ENCODE data around the gene PRR29.

Gene PRR29

GRCh38 chr17:63988741-63989621 lies 9.2 kb upstream of the PRR29 start:
- DNase-seq, result no peak
- TF ChIP-seq CTCF (IDR thresholded peaks at IDR 0.05), result no peak
- Histone ChIP-seq H3K36me3 (no peaks in the 10 kb centered on the region), H3K9me3 (no peaks in the 10 kb centered on the region), H3K27ac (no peak overlapping the region), H3K27me3 (peaks cover 0 to 48% of the 10 kb centered on the region in 2 donors), H3K4me3 (no peak overlapping the region), H3K4me1 (peaks cover 0 to 28% (median 14%) of the 10 kb centered on the region in 4 donors)
- intact Hi-C loops (cut with DNase I; ENCODE audit: low total_unique reads), result no loop called here

- intact Hi-C loops (cut with DNase I; ENCODE audit: low total_unique reads), result no loop called here
Measured at GRCh38 chr17:63989622-63990345, 8.4 kb upstream of the PRR29 start.

DNA sequence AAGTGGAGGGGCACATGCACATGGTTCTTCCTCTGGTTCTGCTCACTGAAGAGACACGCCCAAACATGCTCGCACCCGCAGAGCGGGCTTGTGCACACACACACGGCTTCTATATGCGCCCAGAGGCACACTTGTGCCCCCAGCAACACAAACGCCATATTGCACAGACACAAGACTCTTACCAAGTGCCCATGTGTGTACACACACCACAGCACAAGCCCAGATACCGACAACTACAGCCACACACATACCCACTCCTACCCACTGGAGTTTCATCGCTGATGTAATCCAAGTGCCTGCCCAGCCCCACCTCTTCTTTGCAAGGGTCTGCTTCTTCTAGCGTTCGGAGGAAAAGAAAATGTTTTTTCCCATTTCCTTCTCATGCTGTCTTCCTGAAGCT lies 6.5 kb upstream of the PRR29 start:
- Histone ChIP-seq H3K27me3 (peaks cover 0 to 60% of the 10 kb centered on the region in 2 donors), H3K27ac (no peak overlapping the region), H3K36me3 (no peaks in the 10 kb centered on the region), H3K4me1 (peaks cover 0 to 14% (median 2%) of the 10 kb centered on the region in 4 donors), H3K9me3 (no peaks in the 10 kb centered on the region), H3K4me3 (no peak overlapping the region)
- no peak for TF ChIP-seq CTCF (IDR thresholded peaks at IDR 0.05)
- intact Hi-C loops (cut with DNase I; ENCODE audit: low total_unique reads), result no loop called here
- DNase-seq, result peak in 1 of 2 donors; percentile 25

More at GRCh38 chr17:63989622-63990345, 8.4 kb upstream of the PRR29 start:
- Histone ChIP-seq H3K4me1 (peaks cover 0 to 21% (median 8%) of the 10 kb centered on the region in 4 donors), H3K27me3 (peaks cover 0 to 48% of the 10 kb centered on the region in 2 donors), H3K9me3 (no peaks in the 10 kb centered on the region), H3K36me3 (no peaks in the 10 kb centered on the region), H3K27ac (no peak overlapping the region), H3K4me3 (no peak overlapping the region)
- no peak for TF ChIP-seq CTCF (IDR thresholded peaks at IDR 0.05)
- DNase-seq, result no peak

GRCh38 chr17:63993368-63993985 lies 4.7 kb upstream of the PRR29 start:
- H3K4me3 ChIP-seq, result no peak overlapping the region
- DNase-seq, result no peak
- H3K27me3 ChIP-seq, result peaks cover 0 to 71% of the 10 kb centered on the region in 2 donors
- no peak for TF ChIP-seq CTCF (IDR thresholded peaks at IDR 0.05)
- no peaks in the 10 kb centered on the region for H3K36me3 ChIP-seq
- no peaks in the 10 kb centered on the region for H3K9me3 ChIP-seq
- no peak overlapping the region for H3K27ac ChIP-seq
- intact Hi-C loops (cut with DNase I; ENCODE audit: low total_unique reads), result no loop called here
- H3K4me1 ChIP-seq, result peaks cover 0 to 20% (median 10%) of the 10 kb centered on the region in 4 donors

DNA sequence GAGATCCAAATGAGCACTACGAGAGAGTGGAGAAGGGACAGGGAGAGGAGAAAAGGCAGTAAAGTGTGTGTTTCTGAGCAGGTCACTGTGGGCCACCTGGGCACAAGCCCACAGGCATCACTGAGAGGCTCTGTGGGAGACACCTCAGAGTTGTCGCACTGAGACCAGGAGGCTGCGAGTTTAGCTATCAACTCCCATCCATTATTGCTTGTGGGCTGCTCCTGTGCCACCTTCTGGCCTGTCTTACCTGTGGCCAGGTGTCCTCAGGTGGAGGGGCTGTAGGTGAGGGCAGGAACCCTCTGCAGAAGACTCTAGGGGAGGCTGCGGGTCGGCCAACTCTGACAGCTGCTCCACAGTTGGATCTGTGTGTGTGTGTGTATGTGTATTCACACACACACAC lies 2.5 kb upstream of the PRR29 start:
- Histone ChIP-seq H3K4me3 (no peak overlapping the region), H3K9me3 (no peaks in the 10 kb centered on the region), H3K27me3 (peaks cover 0 to 71% of the 10 kb centered on the region in 2 donors), H3K27ac (no peak overlapping the region), H3K4me1 (peaks cover 0 to 21% (median 13%) of the 10 kb centered on the region in 4 donors), H3K36me3 (no peaks in the 10 kb centered on the region)
- intact Hi-C loops (cut with DNase I; ENCODE audit: low total_unique reads), result loop anchor here (5.0 kb wide), 1 partner anchor 1762 kb away; no protein-coding TSS in a partner anchor
- no peak for TF ChIP-seq CTCF (IDR thresholded peaks at IDR 0.05)
- peak in 1 of 2 donors; percentile 25 for DNase-seq
